HFF-Myc (cell line): ENCODE results near the gene ARID5B.

Experiments used
- DNase-seq: peaks from one replicate; pipeline ENCODE4 v3.0.0-alpha.2; 2011; ENCODE audit warnings: low read depth; ENCODE audit errors: extremely low read depth
- H3K4me3 ChIP-seq: replicated peaks from 2 replicates; pipeline ENCODE4 v1.5.1; 2011; ENCODE audit warnings: low read depth, mild to moderate bottlenecking, control low read depth, low read length
- TF ChIP-seq, protein P1 (sequence below): IDR thresholded peaks from 2 replicates; pipeline ENCODE4 v1.5.1; 2012; ENCODE audit warnings: mild to moderate bottlenecking, low read depth, low read length, control low read depth; ENCODE audit errors: missing control alignments

The ARID5B gene

DNA sequence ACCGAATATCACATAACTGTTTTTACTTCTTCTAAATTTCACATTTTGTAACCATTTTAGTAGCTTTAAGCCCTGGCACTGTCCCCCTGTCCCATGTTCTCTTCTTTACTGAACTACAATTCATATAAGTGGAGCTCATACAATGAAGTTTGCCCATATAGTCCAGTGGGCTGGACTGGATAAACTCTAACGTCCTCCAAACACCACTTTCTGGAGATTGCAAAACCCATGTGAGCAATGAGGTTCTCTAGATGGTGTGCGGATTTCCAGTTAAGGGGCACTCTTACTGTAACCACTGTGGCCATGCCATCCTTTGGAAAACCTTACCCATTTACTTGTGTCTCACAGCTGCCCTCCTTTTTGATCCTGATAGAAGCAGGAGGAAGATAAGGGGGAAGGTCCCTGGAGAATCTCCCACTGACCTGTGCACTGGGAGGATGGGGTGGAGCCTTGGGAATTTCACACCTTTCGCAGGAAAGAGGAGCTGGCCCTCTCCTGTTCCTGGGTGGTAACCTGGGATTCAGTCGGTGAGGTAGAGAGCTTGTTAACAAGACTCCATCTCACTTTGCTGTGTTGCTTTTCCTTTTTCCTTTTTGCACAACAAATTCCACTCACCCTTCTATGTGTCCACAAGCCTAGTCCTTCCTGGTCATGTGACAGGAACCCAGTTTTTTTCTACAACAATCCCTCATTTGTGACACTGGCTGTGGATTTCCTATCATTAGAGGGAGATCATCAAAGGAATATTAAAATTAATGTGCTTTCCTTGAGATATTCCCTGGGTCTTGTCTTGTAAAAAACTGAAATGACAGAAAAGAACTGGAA, 120.7 kb downstream of the ARID5B start:
- TF ChIP-seq, protein P1, sequence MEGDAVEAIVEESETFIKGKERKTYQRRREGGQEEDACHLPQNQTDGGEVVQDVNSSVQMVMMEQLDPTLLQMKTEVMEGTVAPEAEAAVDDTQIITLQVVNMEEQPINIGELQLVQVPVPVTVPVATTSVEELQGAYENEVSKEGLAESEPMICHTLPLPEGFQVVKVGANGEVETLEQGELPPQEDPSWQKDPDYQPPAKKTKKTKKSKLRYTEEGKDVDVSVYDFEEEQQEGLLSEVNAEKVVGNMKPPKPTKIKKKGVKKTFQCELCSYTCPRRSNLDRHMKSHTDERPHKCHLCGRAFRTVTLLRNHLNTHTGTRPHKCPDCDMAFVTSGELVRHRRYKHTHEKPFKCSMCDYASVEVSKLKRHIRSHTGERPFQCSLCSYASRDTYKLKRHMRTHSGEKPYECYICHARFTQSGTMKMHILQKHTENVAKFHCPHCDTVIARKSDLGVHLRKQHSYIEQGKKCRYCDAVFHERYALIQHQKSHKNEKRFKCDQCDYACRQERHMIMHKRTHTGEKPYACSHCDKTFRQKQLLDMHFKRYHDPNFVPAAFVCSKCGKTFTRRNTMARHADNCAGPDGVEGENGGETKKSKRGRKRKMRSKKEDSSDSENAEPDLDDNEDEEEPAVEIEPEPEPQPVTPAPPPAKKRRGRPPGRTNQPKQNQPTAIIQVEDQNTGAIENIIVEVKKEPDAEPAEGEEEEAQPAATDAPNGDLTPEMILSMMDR, result no peak
- no peak for DNase-seq
- no peak overlapping the region for H3K4me3 ChIP-seq

DNA sequence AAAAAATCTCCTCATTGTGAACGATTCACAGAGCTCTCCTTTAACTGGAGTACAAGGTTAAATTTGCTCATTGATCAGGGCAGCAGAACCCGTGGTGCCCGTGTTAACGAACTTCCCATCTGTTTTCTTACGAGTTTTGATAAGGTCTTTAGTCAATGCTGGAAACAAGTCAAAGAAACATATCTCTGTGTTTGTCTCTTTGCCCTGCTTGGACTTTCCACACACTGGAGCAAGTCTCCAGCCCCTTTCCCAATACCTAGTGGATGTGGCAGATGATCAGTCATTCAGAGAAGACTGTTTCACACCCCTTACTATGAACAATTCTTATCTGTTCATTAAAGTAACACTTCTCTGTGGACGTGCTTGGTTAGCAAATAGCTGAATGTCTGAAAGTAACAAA, 121.3 kb downstream of the ARID5B start:
- H3K4me3 ChIP-seq, result no peak overlapping the region
- no peak for DNase-seq
- TF ChIP-seq, protein P1, result no peak

DNA sequence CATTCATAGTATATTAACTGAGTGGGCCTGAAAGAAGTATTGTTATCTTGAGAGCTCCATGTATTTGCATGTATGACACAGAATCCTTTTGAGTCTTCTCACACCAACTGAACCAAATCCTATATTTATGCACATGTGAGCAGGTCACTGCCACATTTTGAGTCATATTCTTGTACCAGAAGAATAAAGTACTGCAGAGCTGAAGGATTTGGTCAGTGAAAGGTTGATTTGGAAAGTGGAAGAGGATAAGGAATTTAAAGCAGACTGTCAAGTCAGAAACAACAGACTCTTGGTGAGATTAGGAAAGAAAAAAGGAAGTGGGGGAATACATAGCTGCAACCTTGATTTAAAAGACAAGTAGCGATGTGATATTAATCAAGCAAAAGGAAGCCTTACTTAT, 121.8 kb downstream of the ARID5B start:
- TF ChIP-seq, protein P1, result no peak
- no peak for DNase-seq
- H3K4me3 ChIP-seq, result no peak overlapping the region

DNA sequence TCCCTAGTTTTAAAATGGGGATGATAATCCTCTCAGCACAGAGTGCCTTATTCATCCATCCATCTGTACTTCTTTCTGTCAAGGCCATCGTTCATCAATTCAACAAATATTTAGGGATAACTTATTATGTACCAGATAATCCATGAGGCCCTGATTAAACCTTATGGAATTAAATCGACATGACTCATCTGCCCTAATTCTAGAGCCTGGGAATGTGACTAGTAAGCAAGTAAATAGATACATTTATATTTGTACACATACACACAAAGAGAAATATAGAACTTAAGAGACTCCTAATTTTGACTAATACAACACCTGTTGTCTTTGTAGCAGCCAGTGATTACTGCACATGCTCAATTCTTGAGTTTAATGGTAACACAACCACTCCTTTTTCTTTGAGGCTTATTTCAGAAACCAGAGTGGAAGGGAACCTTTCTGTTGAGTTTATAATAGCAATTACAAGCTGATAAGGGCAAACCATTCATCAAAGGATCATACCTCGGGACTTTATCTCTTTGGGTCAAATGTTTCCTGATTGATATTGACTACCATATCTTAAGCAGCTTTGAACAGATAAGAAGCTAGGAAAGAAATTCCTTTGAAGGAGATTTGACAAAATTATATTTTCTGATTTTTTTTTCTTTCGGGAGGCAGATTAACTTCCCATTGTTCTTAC, 122.7 kb downstream of the ARID5B start:
- no peak for DNase-seq
- TF ChIP-seq, protein P1, result no peak
- no peak overlapping the region for H3K4me3 ChIP-seq

DNA sequence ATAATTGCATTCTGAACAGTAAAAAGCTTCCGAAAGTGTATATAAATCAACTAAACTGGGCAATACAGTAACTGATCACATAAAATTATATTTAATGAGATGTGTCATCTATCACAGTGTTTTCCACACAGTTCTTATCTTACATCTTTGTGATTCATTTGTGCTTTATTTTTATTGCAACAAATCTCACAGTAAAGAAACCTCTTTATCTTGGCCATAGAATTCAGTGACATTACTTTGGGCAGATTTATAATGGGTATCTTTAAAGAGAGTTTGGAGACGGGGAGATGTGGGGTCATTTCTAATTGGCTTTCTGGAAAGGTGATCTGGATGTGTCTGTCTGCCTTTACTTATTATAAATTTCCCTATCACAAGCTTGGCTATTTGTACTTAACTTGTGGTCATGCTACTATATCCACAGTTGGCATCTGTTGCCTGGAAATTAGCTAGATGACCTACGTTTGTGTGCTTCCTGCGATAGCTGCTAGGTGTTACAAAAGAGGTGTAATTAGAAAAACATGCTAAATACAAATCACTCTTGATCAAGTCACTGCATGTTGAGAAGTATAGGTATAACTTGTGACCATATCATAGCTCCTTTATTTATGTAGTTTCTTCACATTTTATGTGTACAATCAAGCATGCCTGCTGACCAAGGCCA, 123.8 kb downstream of the ARID5B start:
- no peak overlapping the region for H3K4me3 ChIP-seq
- TF ChIP-seq, protein P1, result no peak
- no peak for DNase-seq

DNA sequence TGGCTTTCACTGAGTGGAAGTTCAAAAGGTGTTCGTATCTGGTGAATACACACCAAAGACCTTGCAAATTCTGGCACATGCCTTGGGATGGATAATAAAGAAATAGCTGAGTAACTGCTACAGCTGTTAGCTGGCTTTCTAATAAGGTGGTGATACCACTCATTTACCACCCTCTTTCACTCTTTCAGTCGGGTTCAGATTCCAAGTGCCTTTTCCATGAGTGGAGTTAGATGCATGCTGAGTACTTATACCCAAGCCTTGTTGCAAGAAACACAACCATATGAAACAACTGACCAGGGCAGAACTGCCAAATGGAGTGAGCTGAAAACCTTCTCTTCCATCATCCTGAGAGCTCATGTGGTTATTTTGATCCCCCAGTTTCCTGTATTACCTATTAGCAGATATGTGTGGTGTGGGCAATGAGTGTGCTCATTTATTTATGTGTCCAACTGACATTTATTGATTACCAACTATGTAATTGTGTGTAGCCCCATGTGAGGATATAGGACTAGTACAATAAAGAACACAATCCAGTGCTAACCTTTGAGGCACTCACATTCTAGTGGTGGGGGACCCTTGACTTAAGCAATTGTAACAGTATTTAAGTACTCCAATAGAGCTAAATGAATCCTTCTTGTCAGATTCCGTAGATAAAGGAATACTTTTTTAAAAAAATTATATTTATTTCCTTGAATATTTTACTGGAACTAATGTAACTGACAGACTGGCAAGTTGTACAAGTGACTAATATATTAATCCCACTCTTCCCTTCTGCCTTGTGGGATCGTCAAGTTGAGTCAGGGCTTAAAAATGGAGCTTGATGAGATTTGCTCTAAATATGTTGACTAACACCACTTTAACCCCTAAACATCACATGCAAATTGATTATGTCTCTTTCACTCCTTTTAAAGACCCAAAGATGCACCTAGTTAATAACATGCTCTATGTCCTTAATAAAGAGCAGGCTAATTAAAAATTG, 124.7 kb downstream of the ARID5B start:
- H3K4me3 ChIP-seq, result no peak overlapping the region
- TF ChIP-seq, protein P1, result no peak
- no peak for DNase-seq
